Stimulated activated naive CD8-positive, alpha-beta T cell treated with anti-CD3 and anti-CD28 coated beads, Interleukin-15, Interleukin-2, amounts not matched to agents 100 ng/mL and 50 ng/mL, for 24 hours (primary cell): ENCODE results near the gene SNX3.
"Not testable (repeated sequence)": the region's sequence is repeated elsewhere in the genome, so short reads cannot be mapped to it uniquely, and the experiment has no call there.

Source experiments
- H3K27ac Mint-ChIP-seq: one replicate; pipeline ENCODE4 v1.8.0; 2021; ENCODE audit warnings: mild to moderate bottlenecking, mixed read lengths
- H3K27me3 Mint-ChIP-seq: one replicate; pipeline ENCODE4 v1.8.0; 2021; ENCODE audit warnings: mixed read lengths
- H3K36me3 Mint-ChIP-seq: one replicate; pipeline ENCODE4 v1.8.0; 2021; ENCODE audit warnings: low read depth, mixed read lengths
- H3K4me1 Mint-ChIP-seq: one replicate; pipeline ENCODE4 v1.8.0; 2021; ENCODE audit warnings: low read depth, mixed read lengths
- H3K4me3 Mint-ChIP-seq: one replicate; pipeline ENCODE4 v1.8.0; 2021; ENCODE audit warnings: mild to moderate bottlenecking, mixed read lengths
- H3K9me3 Mint-ChIP-seq: one replicate; pipeline ENCODE4 v1.8.0; 2021; ENCODE audit warnings: mixed read lengths

The SNX3 gene

GRCh38 chr6:108260809-108261569, at the start of gene SNX3:
SNX3 (minus strand) TSS chr6:108261040; CDS start chr6:108260921, 119 bp downstream.
- H3K4me1 Mint-ChIP-seq, result peaks cover 41% of the 10 kb centered on the region
- H3K9me3 Mint-ChIP-seq, result no peaks in the 10 kb centered on the region
- peak within 1 kb of the TSS; percentile 94 for H3K4me3 Mint-ChIP-seq
- peaks cover 5% of the 10 kb centered on the region for H3K36me3 Mint-ChIP-seq
- H3K27me3 Mint-ChIP-seq, result no peaks in the 10 kb centered on the region
- H3K27ac Mint-ChIP-seq, result peak within 1 kb of the TSS; percentile 98

GRCh38 chr6:108309844-108310243, 49.0 kb upstream of the SNX3 start:
- no peak overlapping the region for H3K27ac Mint-ChIP-seq
- no peak overlapping the region for H3K4me3 Mint-ChIP-seq

GRCh38 chr6:108308641-108309040, 47.8 kb upstream of the SNX3 start:
- H3K4me1 Mint-ChIP-seq, H3K4me3 Mint-ChIP-seq, H3K27ac Mint-ChIP-seq, H3K27me3 Mint-ChIP-seq, H3K9me3 Mint-ChIP-seq, H3K36me3 Mint-ChIP-seq: not testable (repeated sequence)

More at GRCh38 chr6:108309844-108310243, 49.0 kb upstream of the SNX3 start:
- no peaks in the 10 kb centered on the region for H3K27me3 Mint-ChIP-seq
- no peaks in the 10 kb centered on the region for H3K9me3 Mint-ChIP-seq
- no peaks in the 10 kb centered on the region for H3K36me3 Mint-ChIP-seq
- H3K4me1 Mint-ChIP-seq, result no peaks in the 10 kb centered on the region

- Mint-ChIP-seq H3K9me3 (no peaks in the 10 kb centered on the region), H3K27me3 (no peaks in the 10 kb centered on the region), H3K27ac (no peak overlapping the region), H3K4me1 (peaks cover under 1% of the 10 kb centered on the region), H3K36me3 (no peaks in the 10 kb centered on the region), H3K4me3 (no peak overlapping the region)
These were observed 43.8 kb upstream of the SNX3 start for GRCh38 chr6:108304646-108305045.

DNA sequence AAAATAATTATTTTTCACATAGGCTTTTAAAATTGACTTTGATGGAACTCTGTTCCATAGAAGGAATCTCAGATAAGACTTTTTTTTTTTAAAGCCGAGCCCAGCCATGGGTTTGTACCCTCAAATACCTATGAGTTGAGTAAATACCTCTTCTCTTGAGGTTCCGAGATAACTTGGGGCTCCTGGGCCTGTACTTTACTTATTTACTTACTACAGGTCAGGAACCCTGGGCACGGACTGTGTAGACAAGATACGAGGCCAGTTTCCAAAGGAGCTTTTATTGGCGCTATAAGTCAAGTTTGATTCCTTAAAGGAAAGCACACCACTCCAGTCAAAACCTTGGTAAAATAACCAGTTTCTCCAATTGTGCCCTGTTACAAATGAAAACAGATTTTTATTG, 41.5 kb upstream of the SNX3 start:
- Mint-ChIP-seq H3K4me1 (peaks cover 5% of the 10 kb centered on the region), H3K27me3 (no peaks in the 10 kb centered on the region), H3K27ac (no peak overlapping the region), H3K9me3 (no peaks in the 10 kb centered on the region), H3K36me3 (peaks cover 3% of the 10 kb centered on the region), H3K4me3 (no peak overlapping the region)

DNA sequence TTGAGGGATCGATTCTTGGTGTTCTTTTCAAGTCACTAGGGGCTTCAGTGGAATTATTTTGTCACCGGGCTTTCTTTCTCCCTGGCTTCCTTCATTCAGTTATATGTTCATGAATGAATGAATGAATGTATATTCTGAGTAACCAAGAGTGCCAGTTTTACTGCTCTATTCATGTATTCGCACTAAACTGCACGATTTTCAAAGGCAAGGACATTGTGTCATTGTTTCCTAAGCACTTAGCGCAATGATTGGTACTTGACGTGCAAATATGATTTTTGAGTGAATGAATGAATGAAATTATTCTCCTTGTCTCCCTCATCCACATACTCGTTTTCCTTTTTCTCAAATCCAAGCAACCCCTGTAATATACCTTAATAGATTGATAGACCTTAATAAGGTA, 34.8 kb upstream of the SNX3 start:
- Mint-ChIP-seq H3K4me1 (peaks cover 20% of the 10 kb centered on the region), H3K27me3 (no peaks in the 10 kb centered on the region), H3K27ac (peak overlapping the region; percentile 99), H3K36me3 (peaks cover 3% of the 10 kb centered on the region), H3K4me3 (peak overlapping the region; percentile 92), H3K9me3 (no peaks in the 10 kb centered on the region)

DNA sequence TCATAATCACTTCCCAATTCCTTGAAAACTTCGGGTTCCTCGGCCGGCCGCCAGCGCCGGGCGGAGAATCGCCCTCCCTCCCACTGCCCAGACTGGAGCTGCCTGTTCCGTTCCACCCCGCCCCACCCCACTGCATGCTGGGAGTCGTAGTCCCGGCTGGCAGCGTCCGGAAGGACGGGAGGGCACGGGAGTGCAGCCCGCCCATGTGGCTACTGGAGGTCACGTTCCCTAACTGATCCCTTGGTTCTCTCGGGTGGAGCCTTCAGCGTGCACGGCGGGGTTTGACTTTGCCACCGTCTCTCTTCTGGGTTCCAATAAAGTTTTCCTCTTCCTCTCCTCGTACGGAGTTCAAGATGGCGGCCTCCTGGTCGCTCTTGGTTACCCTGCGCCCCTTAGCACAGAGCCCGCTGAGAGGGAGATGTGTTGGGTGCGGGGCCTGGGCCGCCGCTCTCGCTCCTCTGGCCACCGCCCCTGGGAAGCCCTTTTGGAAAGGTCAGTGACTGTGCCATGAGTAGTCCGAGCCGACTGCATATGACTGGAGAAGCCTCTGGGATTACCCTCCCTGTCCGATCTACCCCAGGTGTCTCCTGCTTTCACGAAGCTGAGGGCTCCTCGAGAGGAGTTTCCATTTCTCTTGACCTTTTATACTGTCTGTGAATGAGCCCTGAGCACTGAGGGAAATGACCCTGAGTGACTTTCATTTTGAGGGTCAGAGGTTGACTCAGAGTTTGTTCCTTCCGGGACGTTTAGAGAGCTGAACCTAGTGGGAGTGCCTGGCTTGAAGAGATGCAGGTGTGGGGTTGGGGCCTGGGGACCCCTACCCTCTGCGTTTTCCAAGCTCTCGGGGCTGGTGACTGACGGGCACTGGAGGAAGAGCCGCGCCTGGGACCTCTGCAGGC, 34.1 kb upstream of the SNX3 start, which contains the start of gene AFG1L:
Gene AFG1L, plus strand, starts transcription at position 328 of the 899 bp plus-strand sequence. Its CDS starts 26 bp downstream, at position 354.
- Mint-ChIP-seq H3K36me3 (peaks cover 3% of the 10 kb centered on the region), H3K27me3 (no peaks in the 10 kb centered on the region), H3K4me1 (peaks cover 20% of the 10 kb centered on the region), H3K27ac (peak within 1 kb of the TSS; percentile 99), H3K4me3 (peak within 1 kb of the TSS; percentile 92), H3K9me3 (no peaks in the 10 kb centered on the region)

- Mint-ChIP-seq H3K27ac (peak overlapping the region; percentile 99), H3K36me3 (peaks cover 3% of the 10 kb centered on the region), H3K9me3 (no peaks in the 10 kb centered on the region), H3K4me1 (peaks cover 17% of the 10 kb centered on the region), H3K4me3 (peak overlapping the region; percentile 92), H3K27me3 (no peaks in the 10 kb centered on the region)
These were observed 33.5 kb upstream of the SNX3 start for GRCh38 chr6:108294297-108294726.

- Mint-ChIP-seq H3K27ac (peak overlapping the region; percentile 99), H3K4me1 (peaks cover 15% of the 10 kb centered on the region), H3K9me3 (no peaks in the 10 kb centered on the region), H3K36me3 (peaks cover 3% of the 10 kb centered on the region), H3K27me3 (no peaks in the 10 kb centered on the region), H3K4me3 (peak overlapping the region; percentile 92)
These were observed 32.9 kb upstream of the SNX3 start for GRCh38 chr6:108293527-108294296.

DNA sequence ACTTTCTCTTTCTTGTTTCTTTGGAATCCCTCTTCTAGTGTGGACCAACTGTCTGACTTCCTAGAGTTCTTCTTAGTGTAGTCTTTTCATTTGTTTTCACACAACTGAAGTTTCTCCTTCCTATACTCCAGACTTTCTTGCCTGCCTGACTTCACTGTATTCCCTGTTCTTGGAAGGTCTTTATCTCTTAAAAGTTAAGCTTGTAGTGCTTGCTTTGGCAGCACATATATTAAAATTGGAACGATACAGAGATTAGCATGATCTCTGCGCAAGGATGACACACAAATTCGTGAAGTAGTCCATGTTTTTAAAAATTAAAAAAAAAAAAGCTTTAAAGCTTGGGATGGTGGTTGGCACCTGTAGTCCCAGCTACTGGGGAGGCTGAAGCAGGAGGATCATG, 31.7 kb upstream of the SNX3 start:
- not testable (repeated sequence) for H3K36me3 Mint-ChIP-seq, H3K4me3 Mint-ChIP-seq, H3K9me3 Mint-ChIP-seq, H3K27ac Mint-ChIP-seq, H3K27me3 Mint-ChIP-seq
- peaks cover 15% of the 10 kb centered on the region for H3K4me1 Mint-ChIP-seq

GRCh38 chr6:108291091-108291490, 30.3 kb upstream of the SNX3 start:
- peaks cover 24% of the 10 kb centered on the region for H3K4me1 Mint-ChIP-seq
- no peaks in the 10 kb centered on the region for H3K9me3 Mint-ChIP-seq
- no peak overlapping the region for H3K4me3 Mint-ChIP-seq
- no peaks in the 10 kb centered on the region for H3K27me3 Mint-ChIP-seq
- H3K27ac Mint-ChIP-seq, result no peak overlapping the region
- H3K36me3 Mint-ChIP-seq, result no peaks in the 10 kb centered on the region

- H3K36me3 Mint-ChIP-seq, result no peaks in the 10 kb centered on the region
- H3K9me3 Mint-ChIP-seq, result no peaks in the 10 kb centered on the region
- H3K4me1 Mint-ChIP-seq, result peaks cover 11% of the 10 kb centered on the region
- no peak overlapping the region for H3K27ac Mint-ChIP-seq
- H3K27me3 Mint-ChIP-seq, result peaks cover under 1% of the 10 kb centered on the region
- H3K4me3 Mint-ChIP-seq, result no peak overlapping the region
These were observed 27.9 kb upstream of the SNX3 start for GRCh38 chr6:108288742-108289141.

DNA sequence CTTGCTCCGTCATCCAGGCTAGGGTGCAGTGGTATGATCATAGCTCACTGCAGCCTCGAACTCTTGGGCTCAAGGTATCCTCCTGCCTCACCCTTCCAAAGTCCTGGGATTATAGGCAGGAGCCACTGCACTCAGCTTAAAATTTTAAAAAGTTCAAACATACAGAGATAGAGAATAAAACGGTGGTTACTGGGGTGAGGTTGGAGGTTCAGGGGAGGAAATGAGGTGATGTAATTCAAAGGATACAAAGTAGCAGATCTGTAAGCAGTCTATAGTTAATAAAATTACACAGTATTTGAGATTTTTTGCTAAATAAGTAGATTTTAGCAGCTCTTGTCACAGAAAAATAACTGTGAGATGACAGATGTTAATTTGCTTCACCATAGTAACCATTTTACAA, 26.5 kb upstream of the SNX3 start:
- H3K4me3 Mint-ChIP-seq, result no peak overlapping the region
- H3K36me3 Mint-ChIP-seq, result no peaks in the 10 kb centered on the region
- no peaks in the 10 kb centered on the region for H3K9me3 Mint-ChIP-seq
- no peak overlapping the region for H3K27ac Mint-ChIP-seq
- peaks cover 9% of the 10 kb centered on the region for H3K4me1 Mint-ChIP-seq
- H3K27me3 Mint-ChIP-seq, result peaks cover 4% of the 10 kb centered on the region

DNA sequence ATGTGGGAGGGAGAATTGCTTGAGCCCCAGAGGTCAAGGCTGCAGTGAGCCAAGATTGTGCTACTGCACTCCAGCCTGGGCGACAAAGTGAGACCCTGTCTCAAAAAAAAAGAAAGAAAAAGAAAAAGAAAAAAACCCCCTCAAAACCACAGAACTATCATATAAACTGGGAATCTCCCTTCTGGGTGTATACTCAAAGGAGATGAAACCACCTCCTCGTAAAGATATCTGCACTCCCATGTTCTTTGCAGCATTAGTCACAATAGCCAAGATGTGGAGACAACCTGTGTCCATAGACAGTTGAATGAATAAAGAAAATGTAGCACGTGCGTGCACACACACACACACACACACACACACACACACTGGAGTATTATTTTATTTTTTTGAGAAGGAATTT, 25.5 kb upstream of the SNX3 start:
- no peak overlapping the region for H3K4me3 Mint-ChIP-seq
- no peaks in the 10 kb centered on the region for H3K9me3 Mint-ChIP-seq
- peaks cover 4% of the 10 kb centered on the region for H3K27me3 Mint-ChIP-seq
- H3K27ac Mint-ChIP-seq, result no peak overlapping the region
- peaks cover 9% of the 10 kb centered on the region for H3K4me1 Mint-ChIP-seq
- H3K36me3 Mint-ChIP-seq, result no peaks in the 10 kb centered on the region
